CD4-positive, alpha-beta T cell treated with Interleukin-4 for 4 hours (primary cell): ENCODE measurements around the gene CDK5RAP2.
"Not testable (repeated sequence)": the region's sequence is repeated elsewhere in the genome, so short reads cannot be mapped to it uniquely, and the experiment has no call there.

Source experiments
- DNase-seq: peaks from one replicate; pipeline ENCODE4 v3.0.0-alpha.2; 2020

Gene CDK5RAP2

DNA sequence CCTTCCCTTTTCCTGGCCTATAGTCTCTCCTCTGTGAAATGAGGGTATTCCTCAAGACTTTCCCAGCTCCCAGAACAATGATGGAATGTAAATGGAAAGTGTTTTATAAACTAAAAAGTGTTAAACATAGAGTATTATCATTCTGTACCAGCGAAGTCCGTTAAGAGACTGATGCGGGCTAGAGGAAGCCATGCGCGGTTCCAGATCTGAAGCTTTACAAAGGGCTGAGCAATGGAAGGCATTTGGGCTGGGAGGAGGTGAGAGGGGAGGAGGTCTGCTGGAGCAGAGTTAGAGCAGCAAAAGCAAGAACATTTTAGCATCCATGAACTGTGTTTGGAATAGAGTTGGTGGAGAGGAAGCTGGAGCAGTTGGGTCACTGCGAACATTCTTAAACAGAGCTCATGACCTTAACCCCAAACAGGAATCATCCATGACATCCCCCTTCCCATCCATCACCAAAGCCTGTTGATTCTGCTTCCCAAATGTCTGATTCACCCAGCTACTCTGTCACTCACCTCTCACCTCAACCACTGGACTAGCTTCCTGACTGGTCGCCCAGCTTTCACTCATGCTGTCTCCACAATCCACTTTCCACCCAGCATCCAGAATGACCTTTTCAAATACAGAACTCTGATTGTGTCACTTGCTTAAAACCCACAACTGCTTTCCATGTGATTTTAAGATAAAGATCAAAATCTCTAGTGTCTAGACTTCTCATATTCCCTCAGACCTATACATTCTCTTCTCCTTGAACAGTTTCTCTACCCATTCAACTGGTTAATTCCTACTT is 37.1 kb downstream of the CDK5RAP2 start:
- DNase-seq = no peak

GRCh38 chr9:120541921-120542320 is 38.0 kb downstream of the CDK5RAP2 start:
- DNase-seq = no peak

- no peak for DNase-seq
Measured at GRCh38 chr9:120539951-120540350, 40.0 kb downstream of the CDK5RAP2 start.

GRCh38 chr9:120538339-120538738 is 41.6 kb downstream of the CDK5RAP2 start:
- DNase-seq = no peak

- no peak for DNase-seq
Measured at GRCh38 chr9:120536949-120537640, 42.9 kb downstream of the CDK5RAP2 start.

- no peak for DNase-seq
Measured at GRCh38 chr9:120536094-120536493, 43.9 kb downstream of the CDK5RAP2 start.

- DNase-seq = no peak
Measured at GRCh38 chr9:120534266-120534665, 45.7 kb downstream of the CDK5RAP2 start.

GRCh38 chr9:120532891-120533290 is 47.1 kb downstream of the CDK5RAP2 start:
- DNase-seq = no peak

- no peak for DNase-seq
Measured at GRCh38 chr9:120532475-120532874, 47.5 kb downstream of the CDK5RAP2 start.

- DNase-seq = no peak
Measured at GRCh38 chr9:120531683-120532300, 48.2 kb downstream of the CDK5RAP2 start.

GRCh38 chr9:120530220-120530832 is 49.6 kb downstream of the CDK5RAP2 start:
- DNase-seq = not testable (repeated sequence)

GRCh38 chr9:120528829-120529228 is 51.1 kb downstream of the CDK5RAP2 start:
- DNase-seq = no peak

DNA sequence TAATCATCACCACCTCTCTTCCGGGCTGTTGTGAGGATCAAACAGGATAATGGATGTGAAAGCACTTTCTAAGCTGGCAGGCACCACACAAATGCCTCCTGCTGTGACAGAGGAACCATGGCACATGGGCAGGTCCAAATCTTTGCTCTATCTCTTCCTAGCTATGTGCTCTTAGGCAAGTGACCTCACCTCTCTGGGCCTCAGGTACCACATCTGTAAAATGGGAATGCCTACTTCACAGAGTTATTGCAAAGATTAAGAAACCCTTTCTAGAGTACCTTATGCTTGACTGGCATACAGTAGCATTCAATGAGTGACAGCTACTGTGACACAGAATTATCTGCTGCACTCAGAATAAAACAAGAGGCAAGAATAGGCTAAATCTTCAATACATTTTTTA is 51.6 kb downstream of the CDK5RAP2 start:
- no peak for DNase-seq

- no peak for DNase-seq
Measured at GRCh38 chr9:120526534-120526933, 53.4 kb downstream of the CDK5RAP2 start.

GRCh38 chr9:120524863-120525262 is 55.1 kb downstream of the CDK5RAP2 start:
- no peak for DNase-seq

GRCh38 chr9:120524038-120524437 is 55.9 kb downstream of the CDK5RAP2 start:
- DNase-seq = no peak

DNA sequence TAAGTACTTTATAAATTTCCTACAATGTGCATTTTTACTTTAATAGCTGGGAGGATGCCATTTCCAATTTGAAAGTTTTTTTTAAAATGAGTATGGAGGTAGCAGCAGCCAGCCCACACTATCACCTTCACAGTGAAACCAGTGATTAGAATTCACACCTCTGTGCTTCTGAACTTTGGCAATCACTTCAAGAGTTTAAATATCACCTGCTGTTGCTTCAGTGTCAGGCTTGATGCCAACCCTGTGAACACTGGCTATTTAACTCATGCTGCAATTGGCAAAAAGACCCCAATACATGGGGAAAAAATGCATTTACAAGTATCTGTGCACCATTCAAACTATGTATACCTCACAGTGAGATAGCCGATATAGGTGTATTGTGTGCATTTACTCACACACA is 57.4 kb downstream of the CDK5RAP2 start:
- DNase-seq = no peak

GRCh38 chr9:120522032-120522431 is 57.9 kb downstream of the CDK5RAP2 start:
- no peak for DNase-seq

DNA sequence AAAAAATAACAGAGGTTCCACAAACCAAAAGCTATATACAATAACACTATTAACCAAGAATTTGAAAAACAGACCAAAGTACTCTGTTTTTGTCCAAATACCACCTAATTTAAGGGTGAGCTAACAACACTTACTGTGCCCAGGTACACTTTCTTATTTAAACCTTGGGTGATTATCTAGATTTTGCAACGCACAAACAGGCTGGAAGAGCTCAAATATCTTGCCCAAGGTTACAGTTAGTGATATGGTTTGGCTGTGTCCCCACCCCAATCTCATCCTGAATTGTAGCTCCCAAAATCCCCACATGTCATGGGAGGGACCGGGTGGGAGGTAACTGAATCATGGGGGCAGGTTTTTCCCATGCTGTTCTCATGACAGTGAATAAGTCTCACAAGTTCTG is 58.9 kb downstream of the CDK5RAP2 start:
- no peak for DNase-seq

GRCh38 chr9:120515996-120516395 is 64.0 kb downstream of the CDK5RAP2 start:
- DNase-seq = not testable (repeated sequence)

GRCh38 chr9:120515481-120515880 is 64.5 kb downstream of the CDK5RAP2 start:
- not testable (repeated sequence) for DNase-seq

DNA sequence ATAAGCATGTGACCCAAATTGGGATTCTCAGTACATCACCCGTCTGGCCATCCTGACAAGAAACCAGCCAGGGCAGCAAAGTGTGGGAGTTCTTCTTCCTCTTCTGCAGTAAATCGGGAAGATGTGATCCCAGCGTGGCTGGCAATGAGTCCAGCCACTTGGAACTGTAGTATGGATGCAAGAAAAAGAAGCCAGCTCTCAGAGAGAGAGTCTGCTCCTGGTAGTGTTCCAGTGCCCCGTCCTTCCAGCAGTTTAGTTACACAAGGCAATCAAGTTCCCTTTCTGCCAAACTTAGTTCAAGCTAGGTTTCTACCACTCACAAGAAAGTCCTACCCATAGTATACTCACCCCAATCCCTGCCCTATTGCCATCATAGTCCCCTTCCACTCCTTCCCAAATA is 65.6 kb downstream of the CDK5RAP2 start:
- DNase-seq = no peak

DNA sequence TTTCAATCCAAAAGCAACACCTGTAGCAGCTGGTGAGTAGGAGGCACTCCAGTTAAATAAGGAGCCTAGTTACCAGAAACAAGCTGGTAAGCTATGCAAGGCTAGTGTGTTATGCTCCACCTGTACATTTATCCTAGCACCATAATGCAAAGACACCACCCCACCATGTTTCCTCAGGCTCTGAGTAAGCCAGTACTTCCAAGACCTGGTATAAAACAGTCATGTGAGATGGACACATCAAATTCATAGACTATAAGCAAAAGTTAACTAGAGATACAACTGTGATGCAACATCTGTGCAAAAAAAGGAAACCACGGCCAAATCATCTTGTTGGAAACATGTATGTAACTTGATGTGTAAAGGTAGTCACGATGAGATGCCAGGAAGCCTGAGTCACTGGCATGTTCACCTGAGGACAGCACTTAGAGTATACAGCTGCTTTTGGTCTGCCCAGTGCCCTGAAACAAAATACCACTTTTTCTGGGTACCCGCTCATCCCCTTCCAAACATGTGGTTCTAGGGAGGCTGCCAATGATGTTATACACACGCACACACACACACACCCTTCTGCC is 66.1 kb downstream of the CDK5RAP2 start:
- no peak for DNase-seq
